Calu3 (cell line): ENCODE data around the gene RIPOR3. TPM values are rescaled to one million over a fixed set of nuclear protein-coding genes. Genes with fewer than 3 reads are reported as not detected.
A peak's percentile ranks its signal among the peaks of the same experiment; 100 is the strongest.

ENCODE experiments used
- BruUV-seq: library from RNA; stranded (reverse); fragments of 400-500 nt; replicated peaks from 2 replicates; lab custom pipeline; 2021; lab: Mats Ljungman, UMichigan
- CTCF ChIA-PET: fragments of 300-600 bp; sonication (Branson Sonifier 250); formaldehyde crosslinking; loops from one replicate; lab custom pipeline; 2022; ENCODE audit warnings: antibody characterized with exemption; lab: Charles Lee
- DNase-seq: peaks from one replicate; pipeline ENCODE4 v3.0.0; 2022
- H3K27ac Mint-ChIP-seq: one replicate; pipeline ENCODE4 v1.8.0; 2022; ENCODE audit warnings: mixed read lengths; ENCODE audit not compliant: unreplicated experiment
- H3K27me3 Mint-ChIP-seq: one replicate; pipeline ENCODE4 v1.8.0; 2022; ENCODE audit warnings: mixed read lengths; ENCODE audit not compliant: unreplicated experiment
- H3K36me3 Mint-ChIP-seq: one replicate; pipeline ENCODE4 v1.8.0; 2022; ENCODE audit warnings: mild to moderate bottlenecking, moderate library complexity, mixed read lengths; ENCODE audit not compliant: insufficient read depth, unreplicated experiment
- H3K4me1 Mint-ChIP-seq: one replicate; pipeline ENCODE4 v1.8.0; 2022; ENCODE audit warnings: mild to moderate bottlenecking, low read depth, mixed read lengths; ENCODE audit not compliant: unreplicated experiment
- H3K4me3 Mint-ChIP-seq: one replicate; pipeline ENCODE4 v1.8.0; 2022; ENCODE audit warnings: mild to moderate bottlenecking, low read depth, moderate library complexity, mixed read lengths; ENCODE audit not compliant: unreplicated experiment
- H3K9me3 Mint-ChIP-seq: one replicate; pipeline ENCODE4 v1.8.0; 2022; ENCODE audit warnings: low read depth, mixed read lengths; ENCODE audit not compliant: unreplicated experiment
- intact Hi-C: fragments of 100-400 bp; cut with micrococcal nuclease; formaldehyde crosslinking; loops from one replicate; pipeline ENCODE4 v1.10.0; 2022; ENCODE audit not compliant: unreplicated experiment
- total RNA-seq: library from RNA; stranded (reverse); gene quantifications from 2 replicates; pipeline ENCODE4 v1.2.3, GENCODE V29; 2022
- TF ChIP-seq, protein P1 (sequence below): fragments of 200-600 bp; IDR thresholded peaks from one replicate; pipeline ENCODE4 v1.8.0; 2022; ENCODE audit warnings: antibody characterized with exemption; ENCODE audit not compliant: unreplicated experiment

The RIPOR3 gene
- total RNA-seq, 1 experiment from 2014 or later, result 4.0 TPM

GRCh38 chr20:50567860-50568548, 123.3 kb downstream of the RIPOR3 start:
- Mint-ChIP-seq H3K27ac (no peak overlapping the region), H3K27me3 (no peaks in the 10 kb centered on the region), H3K4me1 (peaks cover 23% of the 10 kb centered on the region), H3K4me3 (no peak overlapping the region), H3K36me3 (peaks cover 37% of the 10 kb centered on the region), H3K9me3 (no peaks in the 10 kb centered on the region)
- intact Hi-C loops, result no loop called here
- TF ChIP-seq, protein P1, sequence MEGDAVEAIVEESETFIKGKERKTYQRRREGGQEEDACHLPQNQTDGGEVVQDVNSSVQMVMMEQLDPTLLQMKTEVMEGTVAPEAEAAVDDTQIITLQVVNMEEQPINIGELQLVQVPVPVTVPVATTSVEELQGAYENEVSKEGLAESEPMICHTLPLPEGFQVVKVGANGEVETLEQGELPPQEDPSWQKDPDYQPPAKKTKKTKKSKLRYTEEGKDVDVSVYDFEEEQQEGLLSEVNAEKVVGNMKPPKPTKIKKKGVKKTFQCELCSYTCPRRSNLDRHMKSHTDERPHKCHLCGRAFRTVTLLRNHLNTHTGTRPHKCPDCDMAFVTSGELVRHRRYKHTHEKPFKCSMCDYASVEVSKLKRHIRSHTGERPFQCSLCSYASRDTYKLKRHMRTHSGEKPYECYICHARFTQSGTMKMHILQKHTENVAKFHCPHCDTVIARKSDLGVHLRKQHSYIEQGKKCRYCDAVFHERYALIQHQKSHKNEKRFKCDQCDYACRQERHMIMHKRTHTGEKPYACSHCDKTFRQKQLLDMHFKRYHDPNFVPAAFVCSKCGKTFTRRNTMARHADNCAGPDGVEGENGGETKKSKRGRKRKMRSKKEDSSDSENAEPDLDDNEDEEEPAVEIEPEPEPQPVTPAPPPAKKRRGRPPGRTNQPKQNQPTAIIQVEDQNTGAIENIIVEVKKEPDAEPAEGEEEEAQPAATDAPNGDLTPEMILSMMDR, result no peak
- no TSS peak for BruUV-seq
- CTCF ChIA-PET, result no interaction called here
- no peak for DNase-seq

- no peak overlapping the region for H3K27ac Mint-ChIP-seq
- no peak overlapping the region for H3K4me3 Mint-ChIP-seq
- intact Hi-C loops, result no loop called here
- CTCF ChIA-PET, result no interaction called here
- H3K9me3 Mint-ChIP-seq, result no peaks in the 10 kb centered on the region
- no peaks in the 10 kb centered on the region for H3K27me3 Mint-ChIP-seq
- no TSS peak for BruUV-seq
- no peak for DNase-seq
- H3K36me3 Mint-ChIP-seq, result peaks cover 50% of the 10 kb centered on the region
- peaks cover 32% of the 10 kb centered on the region for H3K4me1 Mint-ChIP-seq
- TF ChIP-seq, protein P1, result no peak
Observed at GRCh38 chr20:50565871-50566270, 125.5 kb downstream of the RIPOR3 start.

DNA sequence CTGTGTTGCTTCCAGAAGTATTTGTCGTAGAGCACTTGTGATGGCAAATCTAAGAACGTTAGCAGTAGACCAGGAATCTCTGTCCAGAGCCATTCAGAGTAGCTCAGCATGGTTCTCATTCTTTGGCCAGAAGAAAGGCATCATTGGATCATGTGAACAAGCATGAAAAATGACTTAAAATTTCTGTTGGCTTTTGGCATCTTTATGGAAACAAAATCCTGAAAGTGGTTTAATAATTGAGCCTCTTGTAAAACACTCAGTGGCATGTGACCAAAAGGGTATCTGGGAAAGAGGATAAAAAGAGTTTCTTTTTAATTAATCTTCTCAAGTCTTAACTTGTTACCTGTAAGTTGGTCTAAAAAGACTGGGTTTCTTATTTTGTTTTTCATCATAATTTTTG, 126.0 kb downstream of the RIPOR3 start:
- DNase-seq, result no peak
- H3K4me3 Mint-ChIP-seq, result no peak overlapping the region
- peaks cover 35% of the 10 kb centered on the region for H3K4me1 Mint-ChIP-seq
- H3K27ac Mint-ChIP-seq, result no peak overlapping the region
- BruUV-seq, result no TSS peak
- TF ChIP-seq, protein P1, result no peak
- no peaks in the 10 kb centered on the region for H3K9me3 Mint-ChIP-seq
- peaks cover 50% of the 10 kb centered on the region for H3K36me3 Mint-ChIP-seq
- no peaks in the 10 kb centered on the region for H3K27me3 Mint-ChIP-seq
- CTCF ChIA-PET, result interaction anchor here (1.1 kb wide), 1 partner anchor 82 kb away, joined by 4 read pairs; no protein-coding TSS in a partner anchor
- intact Hi-C loops, result no loop called here

- Mint-ChIP-seq H3K27me3 (no peaks in the 10 kb centered on the region), H3K36me3 (peaks cover 50% of the 10 kb centered on the region), H3K4me3 (no peak overlapping the region), H3K4me1 (peaks cover 35% of the 10 kb centered on the region), H3K9me3 (no peaks in the 10 kb centered on the region), H3K27ac (no peak overlapping the region)
- intact Hi-C loops, result no loop called here
- CTCF ChIA-PET, result interaction anchor here (0.6 to 1.2 kb wide), 2 partner anchors 10 to 529 kb away, joined by 3 to 10 read pairs; no protein-coding TSS in a partner anchor
- TF ChIP-seq, protein P1, result no peak
- DNase-seq, result no peak
- BruUV-seq, result TSS peak; percentile 32
Observed at GRCh38 chr20:50563133-50563944, 128.0 kb downstream of the RIPOR3 start.
